OCI-LY3 (cell line): ENCODE measurements around the gene LRRC73.

ENCODE experiments used
- CTCF ChIP-seq: fragments of 200-600, 300-600 bp; sonication (generic); IDR thresholded peaks from 2 replicates; pipeline ENCODE4 v1.5.1; 2014; ENCODE audit warnings: antibody characterized with exemption, low read length, low read depth
- EZH2phosphoT487 ChIP-seq: fragments of 200-600 bp; shearing (Covaris generic); IDR thresholded peaks from 2 replicates; pipeline ENCODE4 v1.6.1; 2018; ENCODE audit warnings: antibody characterized with exemption, mixed run types, low read depth

DNA sequence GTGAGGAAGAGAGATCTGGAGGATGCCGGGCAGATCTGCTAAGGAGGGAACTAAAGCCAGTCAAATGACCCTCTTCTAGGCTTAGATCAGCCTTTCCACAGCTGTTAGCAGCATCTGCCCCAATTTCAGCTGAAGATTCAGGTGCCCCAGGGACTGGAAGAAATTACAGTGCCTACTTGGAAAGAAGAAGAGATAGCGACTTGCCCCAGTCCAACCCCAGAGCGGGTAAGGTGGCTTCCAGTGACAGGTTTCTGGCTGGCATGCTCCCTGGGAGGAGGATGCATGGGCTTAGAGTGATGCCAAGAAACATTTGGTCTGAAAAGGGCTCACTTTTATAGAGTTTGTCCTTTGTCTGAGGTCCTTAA is 32.2 kb downstream of the LRRC73 start:
- TF ChIP-seq CTCF (no peak), EZH2phosphoT487 (no peak)
